Activated CD4-positive, CD25-positive, alpha-beta regulatory T cell (primary cell): ENCODE results near the gene SNRNP70.
"Not testable (repeated sequence)": the region's sequence is repeated elsewhere in the genome, so short reads cannot be mapped to it uniquely, and the experiment has no call there.

Experiments
- DNase-seq, 4 experiments: peaks; one replicate each; lab custom pipeline; 2025; lab: John Stamatoyannopoulos, UW

Gene SNRNP70

GRCh38 chr19:49085020-49085867 is at the start of gene SNRNP70:
SNRNP70 (plus strand) TSS chr19:49085451; CDS start chr19:49086415, 964 bp downstream.
- peak; percentile 94 to 99 (median 98) for DNase-seq

GRCh38 chr19:49036815-49037214 is 48.4 kb upstream of the SNRNP70 start, which contains the start of gene CGB1:
CGB1 (minus strand) TSS chr19:49036895; CDS start chr19:49036711, 184 bp downstream.
- DNase-seq, result not testable (repeated sequence)

- DNase-seq, result not testable (repeated sequence)
Measured at GRCh38 chr19:49038111-49038510, 47.1 kb upstream of the SNRNP70 start.

- not testable (repeated sequence) for DNase-seq
Measured at GRCh38 chr19:49038557-49039276, 46.5 kb upstream of the SNRNP70 start.

- DNase-seq, result not testable (repeated sequence)
Measured at GRCh38 chr19:49039736-49040135, 45.5 kb upstream of the SNRNP70 start.

GRCh38 chr19:49042177-49042576 is 43.1 kb upstream of the SNRNP70 start:
- DNase-seq, result no peak

GRCh38 chr19:49042666-49043065 is 42.6 kb upstream of the SNRNP70 start:
- DNase-seq, result not testable (repeated sequence)

- not testable (repeated sequence) for DNase-seq
Measured at GRCh38 chr19:49043548-49043947, 41.7 kb upstream of the SNRNP70 start, which contains the start of gene CGB5. CGB5 (plus strand) TSS chr19:49043848; CDS start chr19:49044210, 362 bp downstream.

GRCh38 chr19:49049011-49049410 is 36.2 kb upstream of the SNRNP70 start, which contains the start of gene CGB8:
CGB8 (minus strand) TSS chr19:49049111; CDS start chr19:49048739, 372 bp downstream.
- not testable (repeated sequence) for DNase-seq

- DNase-seq, result not testable (repeated sequence)
Measured at GRCh38 chr19:49049834-49050233, 35.4 kb upstream of the SNRNP70 start.

GRCh38 chr19:49050376-49051033 is 34.7 kb upstream of the SNRNP70 start:
- not testable (repeated sequence) for DNase-seq

GRCh38 chr19:49056101-49056901 is 28.9 kb upstream of the SNRNP70 start:
- DNase-seq, result peak in 1 of 4 experiments; percentile 21

GRCh38 chr19:49056902-49057596 is 28.2 kb upstream of the SNRNP70 start:
- not testable (repeated sequence) for DNase-seq

- DNase-seq, result no peak
Measured at GRCh38 chr19:49057636-49058234, 27.5 kb upstream of the SNRNP70 start, which contains the start of gene CGB7. CGB7 (minus strand) TSS chr19:49057749; CDS start chr19:49055375, 2,374 bp downstream.

GRCh38 chr19:49058562-49058961 is 26.7 kb upstream of the SNRNP70 start:
- DNase-seq, result no peak

- DNase-seq, result no peak
Measured at GRCh38 chr19:49059053-49059452, 26.2 kb upstream of the SNRNP70 start.

GRCh38 chr19:49061000-49061399 is 24.3 kb upstream of the SNRNP70 start:
- DNase-seq, result no peak

- DNase-seq, result no peak
Measured at GRCh38 chr19:49061445-49061844, 23.8 kb upstream of the SNRNP70 start.

GRCh38 chr19:49064029-49064629 is 21.1 kb upstream of the SNRNP70 start:
- DNase-seq, result no peak
